HepG2 (cell line): Measurements from ENCODE around the gene VSIG10L2. TPM values are rescaled to one million over a fixed set of nuclear protein-coding genes. Genes with fewer than 3 reads are reported as not detected.

Experiments used
- ELF4 ChIP-seq: sonication (generic); formaldehyde crosslinking; IDR thresholded peaks from 2 replicates; pipeline ENCODE4 v1.5.0; 2020; ENCODE audit warnings: missing genetic modification reagents, mild to moderate bottlenecking, moderate library complexity, borderline replicate concordance
- HNRNPL ChIP-seq: fragments of 200-400 bp; formaldehyde crosslinking; IDR thresholded peaks from 2 replicates; pipeline ENCODE4 v1.6.1; 2017; ENCODE audit warnings: mild to moderate bottlenecking, low read depth, low read length
- JUND ChIP-seq: sonication (generic); formaldehyde crosslinking; IDR thresholded peaks from 2 replicates; pipeline ENCODE4 v1.8.0; 2022; ENCODE audit warnings: mild to moderate bottlenecking, missing genetic modification reagents
- MNT ChIP-seq: fragments of 450-650 bp; IDR thresholded peaks from 2 replicates; pipeline ENCODE4 v1.6.1; 2016
- RARA ChIP-seq: IDR thresholded peaks from 2 replicates; pipeline ENCODE4 v1.6.1; 2016; ENCODE audit warnings: missing genetic modification reagents, missing compliant biosample characterization
- SIN3A ChIP-seq: IDR thresholded peaks from 2 replicates; pipeline ENCODE4 v1.6.1; 2011; ENCODE audit warnings: low read depth, mild to moderate bottlenecking, control low read depth, low read length, borderline replicate concordance
- ZFAT ChIP-seq: sonication (generic); formaldehyde crosslinking; conservative IDR thresholded peaks from 2 replicates; pipeline ENCODE4 v1.8.1; 2023; ENCODE audit warnings: missing genetic modification reagents, inconsistent platforms
- ZFX ChIP-seq: sonication (generic); formaldehyde crosslinking; IDR thresholded peaks from 2 replicates; pipeline ENCODE4 v1.4.0; 2020; ENCODE audit warnings: mild to moderate bottlenecking, low read depth, missing genetic modification reagents, moderate library complexity
- ZNF598 ChIP-seq: sonication (generic); formaldehyde crosslinking; IDR thresholded peaks from 2 replicates; pipeline ENCODE4 v1.5.1; 2020; ENCODE audit warnings: mild to moderate bottlenecking, missing genetic modification reagents, borderline replicate concordance
- ZSCAN20 ChIP-seq: sonication (generic); formaldehyde crosslinking; IDR thresholded peaks from 2 replicates; pipeline ENCODE4 v1.4.0; 2020; ENCODE audit warnings: missing genetic modification reagents, mild to moderate bottlenecking, borderline replicate concordance
- polyA plus RNA-seq, 8 experiments: library from polyadenylated mRNA; depleted of rRNA in 3 of 8; stranded (reverse) in 7 of 8; unstranded in 1 of 8; fragments of >200 nt; fragmentation: Illumina TruSeq in 4 of 8; extraction: Trizol in 4 of 8; gene quantifications; 2 replicates each; pipeline versions ENCODE4 v1.2.1 to v1.2.3, GENCODE V29; 2011 to 2016; ENCODE audit warnings: low read depth in 4 of 8, missing spikeins in 1 of 8, mixed read lengths in 1 of 8; ENCODE audit not compliant: insufficient read depth in 1 of 8
- total RNA-seq, 5 experiments: library from RNA; depleted of rRNA; stranded (reverse); fragments of >200 nt; fragmentation: Illumina TruSeq; extraction: Trizol; gene quantifications; 2 replicates each; pipeline ENCODE4 v1.2.3, GENCODE V29; 2016; ENCODE audit warnings: low read depth in 1 of 5
- TF ChIP-seq, protein P1 (sequence below): sonication (generic); formaldehyde crosslinking; IDR thresholded peaks from 2 replicates; pipeline ENCODE4 v1.5.0; 2020; ENCODE audit warnings: missing genetic modification reagents, mild to moderate bottlenecking, borderline replicate concordance
- TF ChIP-seq, protein P2 (sequence below): sonication (generic); formaldehyde crosslinking; IDR thresholded peaks from one replicate; pipeline ENCODE4 v1.5.1; 2020; ENCODE audit warnings: mild to moderate bottlenecking, missing genetic modification reagents; ENCODE audit errors: not compliant biosample characterization
- TF ChIP-seq, protein P3 (sequence below): sonication (generic); formaldehyde crosslinking; IDR thresholded peaks from 2 replicates; pipeline ENCODE4 v1.5.1; 2020; ENCODE audit warnings: mild to moderate bottlenecking, missing genetic modification reagents

The VSIG10L2 gene
- total and polyA plus RNA-seq, 2 of the 13 experiments (the other 11 are each of a cell fraction or from before 2014, with no cell fraction given) = 0.21 TPM; not detected in 1

GRCh38 chr11:125925247-125925740 is 20.6 kb upstream of the VSIG10L2 start (continued):
- TF ChIP-seq, protein P1, sequence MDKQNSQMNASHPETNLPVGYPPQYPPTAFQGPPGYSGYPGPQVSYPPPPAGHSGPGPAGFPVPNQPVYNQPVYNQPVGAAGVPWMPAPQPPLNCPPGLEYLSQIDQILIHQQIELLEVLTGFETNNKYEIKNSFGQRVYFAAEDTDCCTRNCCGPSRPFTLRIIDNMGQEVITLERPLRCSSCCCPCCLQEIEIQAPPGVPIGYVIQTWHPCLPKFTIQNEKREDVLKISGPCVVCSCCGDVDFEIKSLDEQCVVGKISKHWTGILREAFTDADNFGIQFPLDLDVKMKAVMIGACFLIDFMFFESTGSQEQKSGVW = no peak
- TF ChIP-seq MNT (no peak), SIN3A (no peak), ZFX (CRISPR knock-in tag) (0 out of 2 replicates have a peak, but pooled peaks have one; percentile 42), HNRNPL (no peak), JUND (0 out of 2 replicates have a peak, but pooled peaks have one; percentile 37), RARA (peak; percentile 62), ZNF598 (CRISPR knock-in tag) (0 out of 2 replicates have a peak, but pooled peaks have one; percentile 23), ELF4 (CRISPR knock-in tag) (no peak), ZFAT (CRISPR knock-in tag) (no peak), ZSCAN20 (CRISPR knock-in tag) (0 out of 2 replicates have a peak, but pooled peaks have one; percentile 51)
- TF ChIP-seq, protein P2, sequence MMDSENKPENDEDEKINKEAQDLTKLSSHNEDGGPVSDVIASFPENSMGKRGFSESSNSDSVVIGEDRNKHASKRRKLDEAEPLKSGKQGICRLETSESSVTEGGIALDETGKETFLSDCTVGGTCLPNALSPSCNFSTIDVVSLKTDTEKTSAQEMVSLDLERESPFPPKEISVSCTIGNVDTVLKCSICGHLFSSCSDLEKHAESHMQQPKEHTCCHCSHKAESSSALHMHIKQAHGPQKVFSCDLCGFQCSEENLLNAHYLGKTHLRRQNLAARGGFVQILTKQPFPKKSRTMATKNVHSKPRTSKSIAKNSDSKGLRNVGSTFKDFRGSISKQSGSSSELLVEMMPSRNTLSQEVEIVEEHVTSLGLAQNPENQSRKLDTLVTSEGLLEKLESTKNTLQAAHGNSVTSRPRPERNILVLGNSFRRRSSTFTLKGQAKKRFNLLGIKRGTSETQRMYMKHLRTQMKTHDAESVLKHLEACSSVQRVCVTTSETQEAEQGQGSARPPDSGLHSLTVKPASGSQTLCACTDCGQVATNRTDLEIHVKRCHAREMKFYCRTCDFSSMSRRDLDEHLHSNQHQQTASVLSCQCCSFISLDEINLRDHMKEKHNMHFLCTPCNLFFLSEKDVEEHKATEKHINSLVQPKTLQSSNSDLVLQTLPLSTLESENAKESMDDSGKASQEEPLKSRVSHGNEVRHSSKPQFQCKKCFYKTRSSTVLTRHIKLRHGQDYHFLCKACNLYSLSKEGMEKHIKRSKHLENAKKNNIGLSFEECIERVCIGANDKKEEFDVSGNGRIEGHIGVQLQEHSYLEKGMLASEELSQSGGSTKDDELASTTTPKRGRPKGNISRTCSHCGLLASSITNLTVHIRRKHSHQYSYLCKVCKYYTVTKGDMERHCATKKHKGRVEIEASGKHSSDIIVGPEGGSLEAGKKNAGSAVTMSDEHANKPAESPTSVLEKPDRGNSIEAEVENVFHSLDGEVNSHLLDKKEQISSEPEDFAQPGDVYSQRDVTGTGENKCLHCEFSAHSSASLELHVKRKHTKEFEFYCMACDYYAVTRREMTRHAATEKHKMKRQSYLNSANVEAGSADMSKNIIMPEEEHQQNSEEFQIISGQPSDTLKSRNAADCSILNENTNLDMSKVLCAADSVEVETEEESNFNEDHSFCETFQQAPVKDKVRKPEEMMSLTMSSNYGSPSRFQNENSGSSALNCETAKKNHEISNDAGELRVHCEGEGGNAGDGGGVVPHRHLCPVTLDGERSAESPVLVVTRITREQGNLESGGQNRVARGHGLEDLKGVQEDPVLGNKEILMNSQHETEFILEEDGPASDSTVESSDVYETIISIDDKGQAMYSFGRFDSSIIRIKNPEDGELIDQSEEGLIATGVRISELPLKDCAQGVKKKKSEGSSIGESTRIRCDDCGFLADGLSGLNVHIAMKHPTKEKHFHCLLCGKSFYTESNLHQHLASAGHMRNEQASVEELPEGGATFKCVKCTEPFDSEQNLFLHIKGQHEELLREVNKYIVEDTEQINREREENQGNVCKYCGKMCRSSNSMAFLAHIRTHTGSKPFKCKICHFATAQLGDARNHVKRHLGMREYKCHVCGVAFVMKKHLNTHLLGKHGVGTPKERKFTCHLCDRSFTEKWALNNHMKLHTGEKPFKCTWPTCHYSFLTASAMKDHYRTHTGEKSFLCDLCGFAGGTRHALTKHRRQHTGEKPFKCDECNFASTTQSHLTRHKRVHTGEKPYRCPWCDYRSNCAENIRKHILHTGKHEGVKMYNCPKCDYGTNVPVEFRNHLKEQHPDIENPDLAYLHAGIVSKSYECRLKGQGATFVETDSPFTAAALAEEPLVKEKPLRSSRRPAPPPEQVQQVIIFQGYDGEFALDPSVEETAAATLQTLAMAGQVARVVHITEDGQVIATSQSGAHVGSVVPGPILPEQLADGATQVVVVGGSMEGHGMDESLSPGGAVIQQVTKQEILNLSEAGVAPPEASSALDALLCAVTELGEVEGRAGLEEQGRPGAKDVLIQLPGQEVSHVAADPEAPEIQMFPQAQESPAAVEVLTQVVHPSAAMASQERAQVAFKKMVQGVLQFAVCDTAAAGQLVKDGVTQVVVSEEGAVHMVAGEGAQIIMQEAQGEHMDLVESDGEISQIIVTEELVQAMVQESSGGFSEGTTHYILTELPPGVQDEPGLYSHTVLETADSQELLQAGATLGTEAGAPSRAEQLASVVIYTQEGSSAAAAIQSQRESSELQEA (CRISPR knock-in tag) = no peak
- TF ChIP-seq, protein P3, sequence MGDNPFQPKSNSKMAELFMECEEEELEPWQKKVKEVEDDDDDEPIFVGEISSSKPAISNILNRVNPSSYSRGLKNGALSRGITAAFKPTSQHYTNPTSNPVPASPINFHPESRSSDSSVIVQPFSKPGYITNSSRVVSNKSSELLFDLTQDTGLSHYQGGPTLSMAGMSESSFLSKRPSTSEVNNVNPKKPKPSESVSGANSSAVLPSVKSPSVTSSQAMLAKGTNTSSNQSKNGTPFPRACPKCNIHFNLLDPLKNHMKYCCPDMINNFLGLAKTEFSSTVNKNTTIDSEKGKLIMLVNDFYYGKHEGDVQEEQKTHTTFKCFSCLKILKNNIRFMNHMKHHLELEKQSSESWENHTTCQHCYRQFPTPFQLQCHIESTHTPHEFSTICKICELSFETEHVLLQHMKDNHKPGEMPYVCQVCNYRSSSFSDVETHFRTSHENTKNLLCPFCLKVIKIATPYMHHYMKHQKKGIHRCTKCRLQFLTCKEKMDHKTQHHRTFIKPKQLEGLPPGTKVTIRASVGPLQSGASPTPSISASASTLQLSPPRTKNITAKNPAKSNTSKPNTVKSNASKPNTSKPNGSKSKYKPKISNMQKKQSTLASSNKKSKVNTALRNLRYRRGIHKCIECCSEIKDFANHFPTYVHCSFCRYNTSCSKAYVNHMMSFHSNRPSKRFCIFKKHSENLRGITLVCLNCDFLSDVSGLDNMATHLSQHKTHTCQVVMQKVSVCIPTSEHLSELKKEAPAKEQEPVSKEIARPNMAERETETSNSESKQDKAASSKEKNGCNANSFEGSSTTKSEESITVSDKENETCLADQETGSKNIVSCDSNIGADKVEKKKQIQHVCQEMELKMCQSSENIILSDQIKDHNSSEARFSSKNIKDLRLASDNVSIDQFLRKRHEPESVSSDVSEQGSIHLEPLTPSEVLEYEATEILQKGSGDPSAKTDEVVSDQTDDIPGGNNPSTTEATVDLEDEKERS (CRISPR knock-in tag) = 0 out of 2 replicates have a peak, but pooled peaks have one; percentile 40
